ENCODE data around the gene KLHL18.
A peak's percentile ranks its signal among the peaks of the same experiment; 100 is the strongest.
"Not testable (repeated sequence)": the region's sequence is repeated elsewhere in the genome, so short reads cannot be mapped to it uniquely, and the experiment has no call there.

Gene KLHL18

DNA sequence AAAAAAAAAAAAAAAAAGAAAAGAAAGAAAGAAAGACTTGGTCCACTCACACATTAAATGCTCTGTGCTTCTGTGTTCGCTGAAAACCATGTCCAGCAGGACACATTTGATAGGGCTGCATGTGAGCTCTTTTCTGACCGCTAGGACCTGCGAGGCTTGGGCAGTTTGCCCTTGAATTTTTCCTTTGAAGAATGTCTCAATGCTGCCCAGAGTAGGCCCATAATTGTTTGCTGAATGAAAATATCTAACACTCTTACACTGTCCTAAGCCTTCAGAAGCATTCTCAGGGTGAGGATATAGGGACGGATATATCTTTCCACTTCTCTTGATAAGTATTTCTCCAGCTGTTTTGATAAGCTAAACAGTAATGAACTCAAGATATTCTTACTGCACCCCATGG, 6.2 kb upstream of the KLHL18 start:
- no peak for DNase-seq

DNA sequence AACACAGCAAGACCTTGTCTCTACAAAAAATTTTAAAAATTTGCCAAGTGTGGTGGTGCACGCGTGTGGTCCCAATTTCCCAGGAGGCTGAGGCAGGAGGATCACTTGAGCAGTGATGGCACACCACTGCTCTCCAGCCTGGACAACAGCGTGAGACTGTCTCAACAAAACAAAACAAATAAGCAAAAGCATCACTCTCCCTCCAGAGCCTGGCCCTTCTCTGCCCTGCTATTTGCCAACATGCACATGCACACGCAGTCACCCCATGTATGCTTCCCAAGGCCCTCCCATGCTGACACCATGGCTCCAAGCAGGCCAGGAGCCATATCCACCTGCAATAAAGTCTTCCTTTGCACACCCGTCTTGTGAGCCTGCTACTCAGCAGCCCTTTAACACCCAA, 2.2 kb upstream of the KLHL18 start:
- no peak for DNase-seq

DNA sequence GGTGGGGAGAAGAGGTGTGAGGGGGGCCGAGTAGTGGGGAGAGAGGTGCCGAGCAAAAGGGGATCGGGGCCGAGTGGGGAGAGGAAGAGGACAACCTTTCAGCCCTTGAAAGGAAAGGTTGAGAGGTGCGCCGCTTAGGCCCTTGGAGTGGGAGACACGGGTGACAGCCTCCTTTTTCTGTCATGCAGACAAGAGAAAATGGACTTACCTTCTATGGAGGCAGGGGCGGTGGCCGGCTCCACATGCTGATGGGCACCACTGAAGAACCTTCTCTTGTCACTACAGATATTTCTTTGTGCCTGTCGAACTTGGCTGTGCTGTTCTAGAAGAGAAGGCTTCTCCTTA, 421 bp downstream of the KLHL18 start:
- DNase-seq: peak; percentile 59

DNA sequence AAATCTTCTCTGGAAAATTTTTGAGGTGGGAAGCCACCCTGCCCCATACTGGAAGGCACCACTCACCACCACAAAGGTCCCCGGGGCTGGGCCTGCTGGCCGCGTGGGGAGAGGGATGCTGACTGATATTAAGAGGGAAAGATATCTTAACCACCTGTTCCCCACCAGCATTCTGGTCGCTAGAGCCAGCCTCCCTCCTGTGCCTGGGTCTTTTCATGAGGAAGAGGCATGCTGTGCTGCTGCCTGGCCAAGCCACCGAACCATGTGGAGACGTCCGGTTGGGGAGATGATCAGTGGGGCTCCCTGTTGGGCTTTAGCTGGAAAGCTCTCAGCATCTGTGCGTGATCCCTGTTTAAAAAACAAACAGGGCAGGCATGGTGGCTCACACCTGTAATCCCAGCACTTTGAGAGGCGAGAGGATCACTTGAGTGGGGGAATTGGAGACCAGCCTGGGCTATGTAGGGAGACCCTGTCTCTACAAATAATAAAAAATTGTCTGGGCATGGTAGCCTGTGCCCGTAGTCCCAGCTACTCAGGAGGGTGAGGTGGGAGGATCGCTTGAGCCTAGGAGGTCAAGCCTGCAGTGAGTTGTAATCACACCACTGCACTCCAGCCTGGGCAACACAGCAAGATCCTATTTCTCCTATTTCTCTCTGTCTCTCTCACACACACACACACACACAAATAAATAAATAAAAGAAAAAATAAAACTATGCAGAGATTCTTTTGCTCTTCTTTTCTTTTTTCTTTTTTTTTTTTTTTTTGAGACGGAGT, 1.0 kb downstream of the KLHL18 start:
- peak; percentile 59 for DNase-seq

DNA sequence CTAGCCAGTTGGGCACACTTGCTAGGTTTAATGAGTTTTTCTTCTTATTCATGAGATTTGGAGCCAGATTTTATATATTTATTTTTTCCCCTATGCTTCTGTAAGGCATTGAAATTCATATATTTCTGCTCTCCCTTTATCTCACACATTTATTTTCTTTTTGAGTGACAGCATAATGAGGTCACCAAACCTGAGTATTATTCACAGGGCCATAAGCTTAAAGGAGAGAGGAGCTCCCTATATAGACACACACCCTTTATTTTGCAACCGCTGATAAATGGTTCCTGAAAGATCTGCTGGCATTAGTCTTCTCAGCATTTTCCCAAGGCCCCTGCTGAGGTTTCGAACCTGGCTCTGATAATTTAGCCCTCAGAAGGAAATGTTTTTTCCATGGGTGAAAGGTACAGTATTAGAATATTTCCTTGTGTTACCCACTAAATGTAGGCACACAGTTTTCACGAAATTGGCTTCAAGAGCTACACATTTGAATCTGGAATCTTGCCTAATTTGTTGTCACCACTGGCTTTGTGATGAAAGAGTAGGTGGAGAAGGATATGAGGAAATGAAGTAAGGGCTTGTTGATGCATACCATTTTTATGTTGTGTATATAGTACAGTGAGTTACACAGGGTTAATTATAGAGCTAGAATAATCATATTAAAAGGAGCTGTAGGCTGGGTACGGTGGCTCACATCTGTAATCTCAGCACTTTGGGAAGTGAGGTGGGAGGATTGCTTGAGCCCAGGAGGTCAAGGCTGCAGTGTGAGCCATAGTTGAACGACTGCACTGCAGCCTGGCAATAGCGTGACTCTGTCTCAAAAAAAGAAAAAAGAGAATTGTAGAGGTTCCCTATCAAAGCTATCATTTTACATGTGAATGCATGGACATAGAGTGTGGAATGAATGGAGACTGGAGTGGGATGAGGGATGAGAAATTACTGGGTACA, 6.5 kb downstream of the KLHL18 start:
- DNase-seq: no peak

DNA sequence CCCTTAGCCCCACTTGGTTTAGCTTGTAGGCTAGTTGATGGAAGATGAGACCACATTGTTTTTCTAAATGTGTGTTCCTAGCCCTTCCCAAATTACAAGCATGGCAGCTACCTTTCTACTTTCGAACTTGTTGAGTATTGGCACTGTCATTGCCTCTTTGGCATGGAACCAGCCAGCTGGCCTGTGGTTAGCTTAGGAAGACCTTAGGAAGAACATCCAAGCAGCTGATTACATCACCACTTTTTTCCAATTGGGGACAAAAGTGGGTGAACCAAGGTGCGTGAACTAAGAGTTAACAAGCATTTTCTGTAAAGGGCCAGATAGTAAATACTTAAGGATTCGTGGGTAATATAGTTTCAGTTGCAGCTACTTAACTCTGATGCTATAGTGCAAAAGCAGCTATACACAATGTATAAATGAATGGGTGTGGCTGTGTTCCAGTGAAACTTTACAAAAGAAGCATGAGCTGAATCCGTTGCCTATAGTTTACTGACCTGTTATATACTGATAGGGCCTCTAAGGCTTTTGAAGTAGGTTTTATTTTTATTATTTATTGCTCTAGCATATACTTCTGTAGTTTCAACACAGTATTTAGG, 8.5 kb downstream of the KLHL18 start:
- DNase-seq: no peak

DNA sequence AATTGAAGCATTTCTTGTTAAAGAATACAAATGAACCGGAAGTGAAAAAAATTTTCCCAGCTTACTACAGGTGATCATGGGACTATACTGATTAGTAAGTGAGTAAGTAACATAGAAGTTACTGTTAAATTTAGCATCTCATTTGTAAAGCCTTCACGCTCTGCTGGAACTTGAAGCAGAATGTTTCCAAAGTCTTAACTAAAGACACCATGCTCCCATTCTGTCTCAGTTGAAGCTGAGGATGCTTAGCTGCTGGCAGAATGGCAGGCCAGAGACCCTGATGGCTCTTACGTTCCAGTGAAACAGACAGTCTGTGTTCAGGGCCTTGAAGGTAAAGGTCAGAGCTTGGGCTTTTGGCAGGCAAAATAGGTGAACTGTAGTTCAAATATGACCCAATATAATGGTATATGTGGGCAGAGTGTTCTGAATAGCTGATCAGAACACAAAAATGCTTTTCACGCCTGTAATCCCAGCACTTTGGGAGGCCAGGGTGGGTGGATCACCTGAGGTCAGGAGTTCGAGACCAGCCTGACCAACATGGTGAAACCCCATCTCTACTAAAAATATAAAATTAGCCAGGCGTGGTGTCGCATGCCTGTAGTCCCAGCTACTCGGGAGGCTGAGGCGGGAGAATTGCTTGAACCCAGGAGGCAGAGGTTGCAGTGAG, 9.1 kb downstream of the KLHL18 start:
- DNase-seq: not testable (repeated sequence)

DNA sequence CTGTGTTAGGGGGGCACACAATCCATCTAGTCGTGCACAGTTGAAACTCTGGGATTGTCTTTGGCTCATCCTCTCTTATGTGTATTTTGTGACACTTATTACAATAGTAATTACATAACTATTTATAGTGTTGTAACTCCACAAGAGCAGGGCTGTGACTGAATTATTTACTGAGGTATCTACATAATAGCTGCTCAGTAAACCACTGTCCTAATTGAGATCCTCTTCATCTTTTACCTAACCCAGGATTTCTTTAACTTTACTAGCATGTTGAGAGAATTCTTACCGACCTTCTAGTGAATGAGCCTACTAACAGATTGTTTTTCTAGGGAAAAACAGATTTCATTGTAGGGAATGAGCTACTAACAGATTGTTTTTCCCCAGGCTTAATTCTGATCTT, 11.1 kb downstream of the KLHL18 start:
- no peak for DNase-seq

DNA sequence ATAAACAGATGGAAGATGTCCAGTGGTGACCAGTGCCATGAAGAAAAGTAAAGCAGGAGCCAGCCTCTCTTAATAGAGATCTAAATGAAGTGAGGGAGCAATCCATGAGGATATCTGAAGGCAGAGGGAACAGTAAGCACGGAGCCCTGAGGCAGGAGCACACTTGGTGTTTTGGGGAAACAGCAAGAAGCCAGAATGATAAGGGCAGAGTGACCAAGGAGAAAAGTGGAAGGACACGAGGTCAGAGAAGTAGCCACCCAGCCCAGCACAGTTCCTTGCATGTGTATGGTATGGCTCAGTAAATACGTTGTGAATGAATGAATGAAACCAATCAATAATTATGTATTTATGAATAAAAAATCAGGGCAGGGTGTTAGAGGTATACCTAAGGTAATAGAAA, 11.6 kb downstream of the KLHL18 start:
- DNase-seq: peak; percentile 18

DNA sequence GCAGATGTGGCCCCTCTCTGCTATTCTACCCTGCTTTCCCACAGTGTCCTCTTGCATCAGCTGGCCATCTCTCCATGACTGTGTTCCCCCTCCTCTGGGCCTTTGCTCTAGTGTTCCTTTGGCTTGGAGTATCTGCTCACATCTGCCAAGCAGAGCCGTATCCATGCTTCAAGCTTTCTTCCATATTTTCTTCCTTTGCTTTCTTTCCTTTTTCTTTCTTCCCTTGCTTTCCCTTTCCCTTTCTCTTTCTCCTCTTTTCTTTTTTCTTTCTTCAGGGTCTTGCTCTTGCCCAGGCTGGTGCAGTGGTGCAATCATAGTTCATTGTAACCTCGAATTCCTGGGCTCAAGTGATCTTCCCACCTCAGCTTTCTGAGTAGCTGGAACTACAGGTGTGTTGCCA, 12.6 kb downstream of the KLHL18 start:
- DNase-seq: no peak

DNA sequence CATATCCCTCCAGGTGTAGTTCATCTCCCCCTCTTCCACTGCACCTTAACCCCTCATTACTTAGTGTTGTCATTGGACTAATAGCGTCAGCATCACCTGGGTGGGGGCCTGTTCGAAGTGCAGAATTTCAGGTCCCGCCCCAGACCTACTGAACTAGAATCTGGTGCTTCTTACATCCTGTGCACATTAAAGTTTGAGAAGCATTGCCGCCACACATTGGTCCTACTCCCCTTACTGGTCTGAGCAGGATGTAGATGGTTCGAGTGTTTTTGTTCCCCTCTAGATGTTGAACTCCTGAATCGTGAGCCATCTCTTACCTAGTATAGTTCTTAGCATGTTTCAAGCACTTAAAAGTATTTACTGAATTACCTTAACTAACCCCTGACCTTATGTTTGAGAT, 13.2 kb downstream of the KLHL18 start:
- DNase-seq: no peak

DNA sequence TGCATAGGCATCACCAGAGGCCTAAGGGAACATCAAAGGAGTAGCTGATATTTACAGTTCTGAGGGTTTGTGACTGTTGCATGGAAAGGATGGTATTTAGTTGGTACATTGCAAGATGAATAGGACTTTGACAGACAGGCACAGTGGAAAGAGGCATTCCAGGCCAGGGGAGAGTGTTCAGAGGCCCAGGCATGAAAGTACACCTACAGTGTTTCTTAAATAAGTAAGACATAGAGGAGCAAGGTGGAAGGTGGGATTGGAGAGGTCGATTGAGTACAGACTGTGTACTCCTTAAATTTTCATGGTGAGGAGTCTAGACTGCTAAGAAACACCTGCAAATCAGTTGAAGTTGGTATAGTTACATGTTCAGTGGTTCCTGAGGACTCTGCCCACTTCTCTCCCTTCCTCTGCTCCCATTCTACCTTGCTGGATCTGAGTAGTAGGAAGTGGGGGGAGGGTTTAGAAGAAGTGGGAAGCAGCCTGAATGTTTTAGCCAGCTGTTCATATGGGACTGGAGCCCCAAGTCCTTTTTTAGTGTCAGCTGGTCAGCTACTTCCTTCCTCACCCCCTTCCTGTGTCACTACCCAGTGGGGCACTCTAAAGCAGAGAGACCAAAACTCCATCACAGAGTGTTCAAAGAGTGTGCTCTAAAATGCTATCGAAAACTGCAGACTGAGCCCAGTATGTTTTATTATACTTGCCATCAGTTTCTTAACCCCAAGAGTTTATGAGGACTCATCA, 14.0 kb downstream of the KLHL18 start:
- DNase-seq: peak; percentile 17

DNA sequence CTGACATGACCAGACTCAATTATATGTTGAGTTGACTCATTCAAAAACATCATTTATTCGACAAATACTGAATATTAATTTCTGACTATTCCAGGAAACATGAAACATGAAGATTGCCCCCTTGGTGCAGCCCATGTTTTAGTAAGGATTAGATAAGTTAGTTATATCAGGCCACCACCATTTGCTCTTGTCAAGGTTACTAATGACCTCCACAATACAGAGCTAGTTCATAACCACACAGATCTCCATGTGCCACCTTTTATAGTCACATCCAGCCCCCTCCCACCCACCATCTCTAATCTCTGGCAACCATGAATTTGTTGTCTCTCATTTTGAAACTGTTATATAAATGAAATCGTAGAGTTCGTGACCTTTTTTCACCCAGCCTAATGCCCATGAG, 15.7 kb downstream of the KLHL18 start:
- peak; percentile 65 for DNase-seq

DNA sequence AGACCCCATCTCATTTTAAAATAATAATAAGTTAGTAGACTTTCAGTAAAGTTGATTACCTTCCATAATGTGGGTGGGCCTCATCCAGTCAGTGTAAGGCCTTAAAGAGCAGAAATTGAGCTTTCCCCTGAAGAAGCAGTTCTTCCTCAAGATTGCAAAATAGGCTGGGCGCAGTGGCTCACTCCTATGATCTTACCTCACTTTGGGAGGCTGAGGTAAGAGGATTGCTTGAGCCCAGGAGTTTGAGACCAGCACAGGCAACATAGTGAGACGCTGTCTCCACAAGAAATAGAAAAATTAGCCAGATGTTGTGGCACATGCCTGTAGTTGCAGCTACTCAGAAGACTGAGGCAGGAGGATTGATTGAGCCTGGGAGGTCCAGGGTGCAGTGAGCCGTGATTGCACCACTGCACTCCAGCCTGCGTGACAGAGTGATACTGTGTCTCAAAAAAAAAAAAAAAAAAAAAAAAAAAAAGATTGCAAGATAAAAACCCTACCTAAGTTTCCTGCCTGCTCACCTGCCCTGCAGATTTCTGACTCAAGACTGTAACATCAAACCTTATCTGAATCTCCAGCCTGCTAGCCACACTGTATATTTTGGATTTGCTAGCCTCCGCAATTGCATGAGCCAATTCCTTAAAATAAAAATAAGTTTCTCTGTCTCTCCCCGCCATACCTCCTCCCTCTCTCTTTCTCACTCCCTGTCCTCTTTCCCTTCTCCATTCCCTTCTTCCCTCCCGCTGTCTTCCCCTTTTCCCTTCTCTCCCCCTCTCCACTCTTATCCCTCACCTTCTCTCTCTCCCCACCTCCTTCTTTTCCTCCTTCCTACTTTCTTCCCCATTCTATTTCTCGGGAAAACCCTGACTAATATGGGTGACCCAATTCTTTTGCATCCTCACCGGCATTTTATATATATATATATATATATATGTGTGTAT, 16.9 kb downstream of the KLHL18 start:
- DNase-seq: no peak

DNA sequence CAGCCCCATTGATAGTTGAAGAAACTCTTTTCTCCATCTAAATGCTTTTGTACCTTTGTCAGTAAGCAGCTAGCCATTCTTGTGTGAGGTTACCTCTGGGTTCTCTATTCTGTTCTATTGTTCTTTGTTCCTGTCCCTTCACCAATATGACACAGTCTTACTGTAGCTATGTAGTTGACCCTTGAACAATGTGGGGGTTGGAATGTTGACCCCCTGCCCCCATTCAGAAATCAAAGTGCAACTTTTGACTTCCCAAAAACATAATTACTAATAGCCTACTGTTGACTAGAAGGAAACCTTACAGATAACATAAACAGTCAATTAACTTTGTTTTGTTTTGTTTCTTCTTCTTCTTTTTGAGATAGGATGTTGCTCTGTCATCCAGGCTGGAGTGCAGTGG, 18.7 kb downstream of the KLHL18 start:
- DNase-seq: no peak

DNA sequence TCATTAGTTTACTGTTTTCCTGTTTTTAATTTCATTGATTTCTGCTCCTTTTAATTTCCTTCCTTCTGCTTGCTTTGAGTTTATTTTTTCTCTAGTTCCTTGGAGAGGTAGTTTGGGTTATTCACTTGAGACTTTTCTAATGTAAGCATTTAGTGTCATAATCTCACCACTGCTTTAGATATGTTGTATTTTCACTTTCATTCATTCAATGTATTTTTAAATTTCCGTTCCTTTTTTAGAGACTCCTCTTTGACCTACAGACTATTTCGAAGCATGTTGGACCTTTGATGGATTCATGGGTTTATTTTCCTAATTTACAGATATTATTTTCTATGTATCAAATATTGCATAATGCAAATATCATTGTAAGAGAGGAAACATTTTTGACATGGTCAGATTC, 23.3 kb downstream of the KLHL18 start:
- no peak for DNase-seq

DNA sequence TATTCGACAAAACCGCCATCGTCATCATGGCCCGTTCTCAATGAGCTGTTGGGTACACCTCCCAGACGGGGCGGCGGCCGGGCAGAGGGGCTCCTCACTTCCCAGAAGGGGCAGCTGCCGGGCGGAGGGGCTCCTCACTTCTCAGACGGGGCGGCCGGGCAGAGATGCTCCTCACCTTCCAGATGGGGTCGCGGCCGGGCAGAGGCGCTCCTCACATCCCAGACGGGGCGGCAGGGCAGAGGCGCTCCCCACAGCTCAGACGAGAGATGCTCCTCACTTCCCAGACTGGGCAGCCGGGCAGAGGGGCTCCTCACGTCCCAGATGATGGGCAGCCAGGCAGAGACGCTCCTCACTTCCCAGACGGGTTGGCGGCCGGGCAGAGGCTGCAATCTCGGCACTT, 26.5 kb downstream of the KLHL18 start:
- not testable (repeated sequence) for DNase-seq

DNA sequence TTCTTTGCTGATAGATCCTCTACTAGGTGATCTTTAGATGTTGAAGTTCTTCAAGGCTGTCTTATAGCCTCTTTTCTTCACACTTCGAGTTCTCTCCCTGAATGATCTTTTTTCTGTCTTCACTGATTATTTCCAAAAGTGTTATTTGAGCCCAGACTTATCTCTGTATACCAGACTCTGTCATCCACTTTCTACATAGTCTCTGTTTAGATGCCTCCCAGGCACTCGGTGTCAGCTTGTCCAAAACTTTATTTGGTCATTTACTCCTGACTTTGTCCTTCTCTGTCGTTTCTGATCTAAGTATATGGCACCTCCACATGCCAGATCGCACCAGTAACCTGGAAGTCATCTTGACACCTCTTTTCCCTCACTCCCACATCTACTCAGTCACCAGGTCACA, 27.6 kb downstream of the KLHL18 start:
- DNase-seq: peak; percentile 42

DNA sequence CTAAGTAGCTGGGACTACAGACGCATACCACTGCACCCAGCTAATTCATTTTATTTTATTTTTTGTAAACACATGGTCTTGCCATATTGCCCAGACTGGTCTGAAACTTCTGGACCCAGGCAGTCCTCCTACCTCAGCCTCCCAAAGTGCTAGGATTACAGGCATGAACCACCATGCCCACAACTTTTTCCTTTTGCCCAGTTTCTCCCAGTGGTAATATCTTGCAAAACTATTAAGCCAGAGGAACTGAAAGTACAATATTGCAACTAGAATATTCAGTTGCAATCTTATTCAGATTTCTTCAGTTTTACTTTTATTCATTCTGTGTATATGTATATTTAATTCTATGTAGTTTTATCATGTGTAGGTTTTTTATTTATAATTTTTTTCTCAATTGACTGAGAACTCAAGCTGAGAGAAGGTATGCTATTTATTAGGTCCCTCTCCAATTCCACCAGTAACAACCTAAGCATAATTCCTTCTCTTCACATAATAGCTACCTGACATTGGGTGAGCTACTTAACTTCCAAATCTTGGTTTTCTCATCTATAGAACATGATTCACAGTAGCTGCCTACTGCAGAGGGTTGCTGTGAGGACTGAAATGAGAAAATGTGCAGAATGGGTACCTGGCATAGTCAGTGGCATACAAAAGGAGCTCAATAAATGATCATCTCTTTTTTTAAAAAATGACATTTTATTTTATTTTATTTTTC, 30.8 kb downstream of the KLHL18 start:
- no peak for DNase-seq

DNA sequence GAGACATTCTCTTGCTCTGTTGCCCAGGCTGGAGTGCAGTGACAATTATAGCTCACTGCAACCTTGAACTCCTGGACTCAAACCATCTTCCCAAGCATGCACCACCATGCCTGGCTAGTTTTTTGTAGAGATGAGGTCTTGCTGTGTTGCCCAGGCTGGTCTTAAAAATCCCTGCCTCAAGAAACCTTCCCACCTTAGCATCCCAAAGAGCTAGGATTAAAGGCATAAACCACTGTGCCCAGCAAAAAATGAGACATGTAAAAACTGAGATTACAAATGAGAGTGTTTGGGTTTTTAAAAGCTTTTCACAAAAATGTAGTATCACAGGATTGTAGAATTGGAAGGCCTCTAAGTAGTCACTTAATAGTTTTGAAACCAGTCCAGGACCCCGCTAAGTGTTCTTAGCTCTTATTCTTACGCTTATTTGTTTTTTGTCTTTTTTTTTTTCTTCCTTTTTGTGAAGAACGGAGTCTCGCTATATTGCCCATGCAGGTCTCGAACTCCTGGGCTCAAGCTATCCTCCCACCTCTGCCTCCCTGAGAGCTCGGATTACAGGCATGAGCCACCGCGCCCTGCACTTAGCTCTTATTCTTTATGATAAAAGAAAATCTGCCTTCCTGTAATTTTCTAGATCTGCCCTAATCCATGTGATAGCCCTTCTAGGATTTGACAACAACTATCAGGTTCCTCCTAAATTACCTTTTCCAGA, 31.5 kb downstream of the KLHL18 start:
- DNase-seq: no peak

Measured in OCI-M1 (cell line).